Measurements from ENCODE around the gene RASSF3. TPM values are rescaled to one million over a fixed set of nuclear protein-coding genes. Genes with fewer than 3 reads are reported as not detected.

The RASSF3 gene
- total RNA-seq, 2 donors from 2014 or later, result 52.6 to 90.3 TPM

DNA sequence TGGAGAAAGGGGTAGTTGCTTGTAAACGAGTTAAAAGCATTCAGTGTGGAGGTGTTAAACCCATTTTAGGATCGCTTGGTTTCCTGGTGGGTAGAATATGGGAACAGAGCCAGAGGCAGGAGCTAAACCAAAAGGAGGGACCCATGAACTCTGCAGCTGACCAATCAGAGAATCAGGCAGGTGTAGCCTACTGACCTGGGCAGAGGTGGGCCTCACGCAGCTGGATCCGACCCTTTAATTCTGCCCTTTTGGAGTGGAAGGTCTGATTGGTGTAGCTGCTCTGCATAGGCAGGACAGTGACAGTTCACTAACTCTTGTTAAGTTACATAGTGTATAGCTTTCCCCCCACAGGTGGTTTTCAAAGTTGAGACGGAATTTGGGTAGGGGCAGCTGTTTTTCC is 85.3 kb downstream of the RASSF3 start:
- Histone ChIP-seq H3K27me3 (no peaks in the 10 kb centered on the region), H3K27ac (no peak overlapping the region), H3K9me3 (no peaks in the 10 kb centered on the region), H3K4me3 (no peak overlapping the region), H3K36me3 (no peaks in the 10 kb centered on the region), H3K9ac (ENCODE audit: low read depth in 2 of 2, low read length in 2 of 2) (no peak overlapping the region), H3K4me1 (no peaks in the 10 kb centered on the region)
- intact Hi-C loops (cut with DNase I), result loop anchor here (2.0 kb wide), 1 partner anchor 147 kb away; no protein-coding TSS in a partner anchor
- DNase-seq, result no peak
- TF ChIP-seq, protein P1, sequence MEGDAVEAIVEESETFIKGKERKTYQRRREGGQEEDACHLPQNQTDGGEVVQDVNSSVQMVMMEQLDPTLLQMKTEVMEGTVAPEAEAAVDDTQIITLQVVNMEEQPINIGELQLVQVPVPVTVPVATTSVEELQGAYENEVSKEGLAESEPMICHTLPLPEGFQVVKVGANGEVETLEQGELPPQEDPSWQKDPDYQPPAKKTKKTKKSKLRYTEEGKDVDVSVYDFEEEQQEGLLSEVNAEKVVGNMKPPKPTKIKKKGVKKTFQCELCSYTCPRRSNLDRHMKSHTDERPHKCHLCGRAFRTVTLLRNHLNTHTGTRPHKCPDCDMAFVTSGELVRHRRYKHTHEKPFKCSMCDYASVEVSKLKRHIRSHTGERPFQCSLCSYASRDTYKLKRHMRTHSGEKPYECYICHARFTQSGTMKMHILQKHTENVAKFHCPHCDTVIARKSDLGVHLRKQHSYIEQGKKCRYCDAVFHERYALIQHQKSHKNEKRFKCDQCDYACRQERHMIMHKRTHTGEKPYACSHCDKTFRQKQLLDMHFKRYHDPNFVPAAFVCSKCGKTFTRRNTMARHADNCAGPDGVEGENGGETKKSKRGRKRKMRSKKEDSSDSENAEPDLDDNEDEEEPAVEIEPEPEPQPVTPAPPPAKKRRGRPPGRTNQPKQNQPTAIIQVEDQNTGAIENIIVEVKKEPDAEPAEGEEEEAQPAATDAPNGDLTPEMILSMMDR (IDR thresholded peaks at IDR 0.05), result no peak

DNA sequence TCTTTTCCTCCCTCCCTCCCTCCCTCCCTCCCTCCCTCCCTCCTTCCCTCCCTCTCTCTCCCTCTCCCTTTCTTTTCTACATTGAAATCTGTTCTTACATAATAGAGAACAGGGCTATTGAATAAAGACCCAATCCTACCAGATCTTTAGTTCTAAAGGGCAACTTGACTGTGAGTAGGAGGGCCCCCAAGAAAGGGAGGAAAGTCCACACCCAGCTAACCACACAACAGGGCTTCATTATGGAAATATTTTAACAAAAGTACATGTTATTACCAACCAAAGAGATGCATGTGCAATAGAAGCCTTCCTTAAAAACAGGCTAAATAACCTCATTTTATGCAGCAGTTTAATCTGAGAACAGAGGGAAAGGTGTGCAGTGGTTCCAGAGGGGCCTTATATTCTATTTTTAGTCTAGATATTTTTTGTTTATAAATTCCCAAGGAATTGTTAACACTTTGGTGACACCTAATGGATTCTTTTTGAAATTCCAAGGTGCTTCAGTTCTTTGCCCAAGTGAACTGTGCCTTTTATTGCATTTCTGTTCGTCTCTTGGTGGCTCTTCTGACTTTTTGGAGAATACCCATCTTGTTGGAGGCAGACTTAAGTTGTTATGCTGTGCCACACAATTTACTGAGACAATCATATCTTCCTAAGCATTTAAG is 85.9 kb downstream of the RASSF3 start:
- DNase-seq, result no peak
- Histone ChIP-seq H3K9me3 (no peaks in the 10 kb centered on the region), H3K27me3 (no peaks in the 10 kb centered on the region), H3K27ac (no peak overlapping the region), H3K36me3 (no peaks in the 10 kb centered on the region), H3K4me1 (no peaks in the 10 kb centered on the region), H3K4me3 (no peak overlapping the region), H3K9ac (ENCODE audit: low read depth in 2 of 2, low read length in 2 of 2) (no peak overlapping the region)
- intact Hi-C loops (cut with DNase I), result no loop called here
- TF ChIP-seq, protein P1 (IDR thresholded peaks at IDR 0.05), result no peak

DNA sequence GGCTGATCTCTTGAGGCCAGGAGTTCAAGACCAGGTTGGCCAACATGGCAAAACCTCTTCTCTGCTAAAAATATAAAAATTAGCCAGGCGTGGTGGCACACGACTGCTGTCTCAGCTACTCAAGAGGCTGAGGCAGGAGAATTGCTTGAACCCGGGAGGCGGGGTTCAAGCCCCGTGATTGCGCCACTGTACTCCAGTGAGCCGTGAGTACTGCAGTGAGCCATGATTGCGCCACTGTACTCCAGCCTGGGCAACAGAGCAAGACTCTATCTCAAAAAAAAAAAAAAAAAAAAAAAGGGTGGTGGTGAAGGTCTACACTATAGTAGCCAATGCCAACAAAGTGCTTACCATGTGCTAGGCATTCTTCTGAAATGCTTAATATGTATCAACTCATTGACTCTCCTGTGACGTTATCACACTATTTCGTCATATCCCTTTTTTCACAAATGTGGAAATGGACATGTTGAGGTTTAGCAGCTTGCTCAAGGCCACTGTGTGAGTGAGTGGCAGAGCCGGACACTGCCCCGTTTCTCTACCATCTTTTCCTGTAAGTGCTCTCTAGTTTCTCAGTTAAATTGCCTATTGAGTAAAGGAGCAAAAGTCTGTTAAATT is 89.3 kb downstream of the RASSF3 start:
- no peak for DNase-seq
- intact Hi-C loops (cut with DNase I), result no loop called here
- Histone ChIP-seq H3K4me3 (no peak overlapping the region), H3K36me3 (no peaks in the 10 kb centered on the region), H3K9me3 (no peaks in the 10 kb centered on the region), H3K4me1 (no peaks in the 10 kb centered on the region), H3K27me3 (no peaks in the 10 kb centered on the region), H3K9ac (ENCODE audit: low read depth in 2 of 2, low read length in 2 of 2) (no peak overlapping the region), H3K27ac (no peak overlapping the region)
- TF ChIP-seq, protein P1 (IDR thresholded peaks at IDR 0.05), result no peak

DNA sequence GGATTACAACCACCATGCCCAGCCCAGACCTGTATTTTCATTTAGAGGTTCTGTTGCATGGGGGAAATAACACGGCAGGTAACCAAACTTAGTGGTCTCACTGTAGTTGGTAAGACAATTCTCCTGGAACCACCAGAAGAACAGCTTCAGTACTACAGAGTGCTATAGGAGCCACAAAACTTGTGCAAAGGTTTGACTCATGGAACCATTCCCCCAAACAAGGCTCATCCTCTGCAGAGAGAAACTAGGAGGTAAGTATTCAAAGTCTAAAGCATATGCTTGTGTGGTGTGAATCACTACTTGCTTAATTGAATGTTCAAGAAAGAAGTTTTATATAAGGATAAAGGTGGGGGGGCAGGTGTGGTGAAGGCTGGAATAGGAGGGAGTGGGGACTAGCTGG is 90.2 kb downstream of the RASSF3 start:
- intact Hi-C loops (cut with DNase I), result no loop called here
- DNase-seq, result no peak
- H3K4me1 ChIP-seq, result no peaks in the 10 kb centered on the region
- no peaks in the 10 kb centered on the region for H3K27me3 ChIP-seq
- no peak overlapping the region for H3K9ac ChIP-seq (ENCODE audit: low read depth in 2 of 2, low read length in 2 of 2)
- H3K27ac ChIP-seq, result no peak overlapping the region
- H3K9me3 ChIP-seq, result no peaks in the 10 kb centered on the region
- no peak overlapping the region for H3K4me3 ChIP-seq
- TF ChIP-seq, protein P1 (IDR thresholded peaks at IDR 0.05), result no peak
- no peaks in the 10 kb centered on the region for H3K36me3 ChIP-seq

DNA sequence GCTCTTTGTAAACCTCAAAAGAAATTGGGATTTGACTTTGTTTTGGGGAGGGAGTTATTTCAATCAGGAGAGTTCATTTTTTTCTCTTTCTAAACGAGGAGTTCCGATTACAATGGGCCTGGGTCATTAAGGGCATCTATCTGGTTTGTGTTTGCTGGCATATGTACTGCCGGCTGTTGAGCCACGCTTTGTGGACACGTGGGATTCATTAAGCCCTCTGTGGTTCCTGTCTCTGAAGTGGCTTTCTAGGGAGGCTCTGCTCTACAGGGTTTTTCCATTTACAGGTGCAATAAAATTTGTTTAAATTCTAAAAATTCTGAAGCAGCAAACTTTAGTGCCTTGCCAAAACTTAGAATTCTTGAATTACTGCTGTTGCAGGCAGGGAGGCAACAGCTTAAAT is 91.0 kb downstream of the RASSF3 start:
- Histone ChIP-seq H3K27ac (no peak overlapping the region), H3K27me3 (no peaks in the 10 kb centered on the region), H3K4me3 (no peak overlapping the region), H3K9me3 (no peaks in the 10 kb centered on the region), H3K36me3 (no peaks in the 10 kb centered on the region), H3K4me1 (no peaks in the 10 kb centered on the region), H3K9ac (ENCODE audit: low read depth in 2 of 2, low read length in 2 of 2) (no peak overlapping the region)
- intact Hi-C loops (cut with DNase I), result no loop called here
- no peak for DNase-seq
- TF ChIP-seq, protein P1 (IDR thresholded peaks at IDR 0.05), result no peak
